ENCODE data around the gene TERF2IP.

Gene TERF2IP

DNA sequence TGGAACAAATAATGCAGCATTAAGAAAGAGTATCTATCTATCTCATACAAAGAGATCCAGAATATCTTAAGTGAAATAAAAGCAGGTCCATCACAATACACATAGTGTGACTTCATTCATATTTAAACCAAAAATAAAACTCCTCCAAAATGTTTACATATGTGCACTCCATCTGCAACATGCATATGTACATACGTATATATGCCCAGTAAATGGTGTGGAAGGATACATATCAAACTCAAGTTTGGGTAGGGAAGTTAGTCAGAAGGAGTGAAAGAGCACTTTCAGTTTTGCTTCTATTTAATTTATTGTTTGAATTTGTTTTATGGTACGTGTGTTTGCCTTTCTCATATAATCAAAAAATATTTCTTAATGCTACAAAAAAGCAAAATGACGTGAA, 12.5 kb upstream of the TERF2IP start:
- DNase-seq (ENCODE audit: low read depth in 2 of 2): no peak

DNA sequence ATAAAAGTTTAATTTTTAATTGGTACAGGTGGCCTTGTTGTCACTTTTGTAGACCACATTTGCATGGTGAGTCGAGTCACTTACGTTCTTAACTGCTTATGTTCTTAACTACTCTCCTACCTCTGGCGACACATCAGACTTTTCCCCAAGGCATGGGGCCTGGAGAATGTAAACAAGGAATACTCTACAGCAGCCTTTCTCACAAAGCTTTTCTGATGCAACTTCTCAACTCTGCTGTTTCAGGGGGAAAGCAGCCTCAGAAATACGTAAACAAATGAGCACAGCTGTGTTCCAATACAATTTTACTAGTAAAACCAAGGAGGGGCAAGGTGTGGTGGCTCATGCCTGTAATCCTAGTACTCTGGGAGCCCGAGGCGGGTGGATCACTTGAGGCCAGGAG, 7.0 kb upstream of the TERF2IP start:
- DNase-seq (ENCODE audit: low read depth in 2 of 2): no peak

DNA sequence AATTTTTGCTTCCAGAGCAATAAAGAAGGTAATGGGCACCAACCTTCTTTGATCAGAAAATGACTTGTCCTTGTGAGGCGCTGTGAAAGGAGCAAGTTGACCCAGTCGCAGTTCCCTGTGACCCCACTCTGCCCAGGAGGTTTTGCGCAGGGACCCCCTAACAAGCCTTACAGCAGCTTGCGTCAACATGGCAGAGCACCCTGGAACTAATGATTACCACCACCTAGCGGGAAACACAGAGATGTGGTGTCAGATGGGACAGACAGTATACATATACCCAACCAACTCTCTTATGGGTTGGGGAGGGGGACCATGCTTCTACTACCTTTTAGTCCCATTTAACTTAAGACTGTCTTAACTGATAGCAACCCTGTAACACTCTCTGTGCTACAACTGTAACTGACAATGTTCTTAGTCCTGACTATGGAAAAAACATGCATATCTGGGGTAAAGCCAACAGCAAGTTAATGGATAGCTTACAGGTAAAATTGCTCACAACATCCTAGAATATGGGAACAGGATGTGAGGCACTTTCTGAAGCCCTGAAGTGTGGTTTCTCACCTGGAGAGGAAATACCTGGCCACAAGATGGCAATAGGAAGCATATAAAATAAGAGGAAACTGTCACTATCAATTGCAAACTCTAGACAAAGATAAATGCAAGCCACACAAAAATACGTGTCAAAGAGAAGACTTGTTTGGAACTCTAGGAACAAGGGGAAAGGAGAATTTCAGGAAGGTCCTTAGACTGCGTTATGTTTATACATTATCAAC, 3.1 kb upstream of the TERF2IP start:
- DNase-seq (ENCODE audit: low read depth in 2 of 2): no peak

DNA sequence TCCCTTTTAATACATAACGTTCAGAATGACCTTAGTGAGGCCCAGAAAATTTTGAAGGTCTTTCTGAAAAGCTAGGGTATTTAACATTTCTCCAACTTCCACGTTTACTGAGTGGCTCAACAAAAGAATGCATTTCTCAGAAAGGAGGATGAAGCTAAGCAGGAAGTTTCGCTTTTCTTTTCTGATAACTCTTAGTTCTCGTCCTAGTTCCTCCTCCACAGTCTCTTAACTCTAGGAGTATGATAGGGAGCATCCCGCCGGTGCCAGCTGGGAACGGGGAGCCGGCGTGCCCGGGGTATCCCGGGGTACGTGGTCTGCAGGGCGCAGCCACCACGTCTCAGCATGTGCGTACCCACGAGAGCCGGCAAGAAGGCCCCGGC, 471 bp upstream of the TERF2IP start:
- no peak for DNase-seq (ENCODE audit: low read depth in 2 of 2)

DNA sequence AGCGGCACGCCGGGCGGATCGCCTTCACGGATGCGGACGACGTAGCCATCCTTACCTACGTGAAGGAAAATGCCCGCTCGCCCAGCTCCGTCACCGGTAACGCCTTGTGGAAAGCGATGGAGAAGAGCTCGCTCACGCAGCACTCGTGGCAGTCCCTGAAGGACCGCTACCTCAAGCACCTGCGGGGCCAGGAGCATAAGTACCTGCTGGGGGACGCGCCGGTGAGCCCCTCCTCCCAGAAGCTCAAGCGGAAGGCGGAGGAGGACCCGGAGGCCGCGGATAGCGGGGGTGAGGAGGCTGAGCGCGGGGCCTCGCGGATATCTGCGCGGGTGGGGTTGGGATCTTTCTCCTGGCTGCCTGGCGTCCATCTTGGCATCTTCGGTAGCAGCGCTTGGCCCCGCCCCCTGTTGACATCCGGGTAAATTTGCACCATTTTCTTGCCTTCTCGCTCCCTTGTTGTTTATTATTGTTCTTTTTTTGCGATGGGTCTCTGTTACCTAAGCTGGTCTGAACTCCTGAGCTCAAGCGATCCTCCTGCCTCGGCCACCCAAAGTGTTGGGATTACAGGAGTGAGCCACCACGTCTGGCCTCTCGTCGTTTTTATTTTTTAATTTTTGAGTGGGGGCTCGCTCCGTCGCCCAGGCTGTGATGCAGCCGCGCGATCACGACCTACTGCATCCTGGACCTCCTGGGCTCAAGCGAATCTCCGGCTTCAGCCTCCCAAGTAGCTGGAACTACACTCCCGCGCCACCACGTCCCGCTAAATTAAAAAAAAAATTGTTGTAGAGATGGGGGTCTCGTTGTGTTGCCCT, 898 bp downstream of the TERF2IP start:
- peak; percentile 65 to 81 for DNase-seq (ENCODE audit: low read depth in 2 of 2)

DNA sequence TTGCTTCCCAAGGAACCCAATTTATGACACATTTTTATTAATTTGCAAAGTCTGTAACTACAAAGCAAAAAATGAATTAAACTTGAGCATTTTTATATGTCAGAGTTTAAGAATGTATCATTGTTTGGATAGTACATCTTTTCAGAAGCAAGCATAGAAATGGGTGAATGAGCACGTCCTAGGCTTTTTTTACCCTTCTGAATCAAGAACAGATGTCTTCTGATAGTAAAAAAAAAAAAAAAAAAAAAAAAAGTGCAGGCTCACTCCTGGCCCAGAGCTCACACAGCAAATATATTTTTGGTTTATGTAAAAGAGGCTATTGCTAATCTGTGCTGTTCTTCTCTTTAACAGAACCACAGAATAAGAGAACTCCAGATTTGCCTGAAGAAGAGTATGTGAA, 6.3 kb downstream of the TERF2IP start:
- DNase-seq (ENCODE audit: low read depth in 2 of 2): no peak

DNA sequence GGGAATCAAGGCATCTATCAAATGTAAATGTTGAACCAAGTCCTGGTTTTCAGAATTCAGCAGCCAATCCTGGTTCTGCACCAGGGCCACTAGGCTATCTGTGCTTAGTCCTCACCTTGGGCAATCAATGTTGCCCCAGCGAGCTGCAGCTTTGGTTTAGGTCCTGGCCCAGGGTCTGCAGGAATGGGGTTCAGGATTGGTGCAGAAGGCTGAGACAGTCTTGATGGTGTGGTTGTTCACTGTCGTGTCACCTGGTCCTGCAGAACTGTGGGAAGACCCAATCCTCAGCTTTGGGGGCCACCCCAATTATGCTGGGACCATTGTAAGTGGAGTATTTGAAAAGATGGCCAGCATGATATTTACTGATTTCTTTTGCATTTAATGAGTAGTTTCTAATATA, 10.6 kb downstream of the TERF2IP start:
- DNase-seq (ENCODE audit: low read depth in 2 of 2): no peak

DNA sequence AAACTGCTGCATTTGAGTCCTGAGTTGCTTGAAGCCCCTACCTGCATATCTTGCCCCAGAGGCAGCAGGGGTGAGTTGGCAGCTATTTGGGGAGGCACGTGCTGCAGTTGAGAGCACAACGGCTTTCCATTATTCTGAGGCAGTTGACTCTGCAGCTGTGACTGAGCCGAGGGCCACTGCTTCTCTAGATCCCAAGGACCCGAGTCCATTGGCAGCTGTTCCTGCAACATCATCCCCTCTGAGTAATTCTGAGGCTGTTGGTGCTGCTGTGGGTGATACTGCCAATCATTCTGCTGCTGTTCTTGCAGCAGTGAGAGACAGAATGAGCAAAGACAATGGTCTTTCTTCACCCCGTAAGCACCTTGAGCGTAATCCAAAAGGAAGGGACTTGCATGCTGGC, 12.7 kb downstream of the TERF2IP start:
- DNase-seq (ENCODE audit: low read depth in 2 of 2): no peak

DNA sequence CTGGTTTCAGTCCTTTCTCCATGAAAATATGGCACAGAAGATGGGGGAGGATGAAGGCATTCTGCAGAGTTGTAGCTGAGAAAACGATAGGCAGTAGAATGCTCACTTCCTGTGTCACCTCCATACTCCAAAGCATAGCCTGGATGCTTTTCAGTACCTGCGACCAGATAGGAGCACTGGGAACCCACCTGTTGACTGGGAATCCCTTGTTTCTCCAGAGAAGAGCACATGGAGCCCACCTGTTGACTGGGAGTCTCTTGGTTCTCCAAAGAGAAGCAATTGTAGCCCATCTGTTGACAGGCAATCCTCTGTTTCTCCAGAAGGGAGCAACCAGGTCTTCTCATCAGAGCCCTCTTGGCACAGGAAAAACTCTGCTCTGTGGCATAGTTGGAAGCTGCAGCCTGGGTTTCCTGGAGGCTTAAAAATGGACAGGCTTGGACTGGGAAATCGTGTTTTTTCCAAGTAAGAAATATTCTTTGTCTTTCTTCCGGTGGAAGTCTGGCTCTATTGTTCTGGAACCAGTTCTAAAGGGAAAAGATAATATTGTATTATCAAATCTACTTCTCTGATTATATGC, 13.2 kb downstream of the TERF2IP start:
- no peak for DNase-seq (ENCODE audit: low read depth in 2 of 2)

DNA sequence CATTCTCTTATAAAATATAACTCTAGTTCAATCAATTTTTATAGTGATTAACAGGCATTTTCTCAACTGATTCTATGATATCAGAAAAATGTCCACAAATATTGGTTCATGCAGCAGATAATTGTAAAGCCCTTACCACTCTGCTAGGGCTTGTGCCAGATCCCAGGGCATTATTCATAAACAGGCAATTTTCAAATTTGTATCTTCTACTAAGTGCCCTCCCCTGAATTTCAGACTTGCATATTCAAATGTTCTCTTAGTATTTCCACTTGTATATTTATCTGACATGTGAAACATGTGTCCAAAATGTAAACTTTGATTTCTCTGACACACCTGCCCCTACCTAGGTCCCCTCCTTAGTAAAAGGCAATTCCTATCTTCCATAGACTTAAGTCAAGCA, 19.9 kb downstream of the TERF2IP start:
- DNase-seq (ENCODE audit: low read depth in 2 of 2): no peak

DNA sequence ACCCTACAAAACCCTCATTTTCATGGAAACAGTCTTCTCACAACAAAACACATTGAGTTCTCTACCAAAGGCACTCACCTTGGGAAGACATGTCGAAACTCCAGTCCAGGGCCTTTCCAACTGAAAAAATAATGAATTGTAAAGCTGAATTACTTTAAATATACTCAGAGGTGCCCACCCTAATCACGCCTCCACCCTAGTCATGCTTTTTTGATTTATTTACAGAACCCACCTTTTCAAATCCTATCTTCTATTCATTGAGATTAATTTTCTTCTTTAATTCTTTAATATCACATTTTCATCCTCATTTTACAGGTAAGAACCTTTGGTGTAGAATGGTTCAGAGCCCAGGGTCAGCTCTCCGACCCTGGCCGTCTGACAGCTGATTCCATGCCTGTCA, 29.3 kb downstream of the TERF2IP start, which contains the start of gene CPHXL2:
CPHXL2 (minus strand) TSS at position 101 of the 400 bp plus-strand sequence; CDS start at position 91, 10 bp downstream.
- DNase-seq (ENCODE audit: low read depth in 2 of 2): no peak

DNA sequence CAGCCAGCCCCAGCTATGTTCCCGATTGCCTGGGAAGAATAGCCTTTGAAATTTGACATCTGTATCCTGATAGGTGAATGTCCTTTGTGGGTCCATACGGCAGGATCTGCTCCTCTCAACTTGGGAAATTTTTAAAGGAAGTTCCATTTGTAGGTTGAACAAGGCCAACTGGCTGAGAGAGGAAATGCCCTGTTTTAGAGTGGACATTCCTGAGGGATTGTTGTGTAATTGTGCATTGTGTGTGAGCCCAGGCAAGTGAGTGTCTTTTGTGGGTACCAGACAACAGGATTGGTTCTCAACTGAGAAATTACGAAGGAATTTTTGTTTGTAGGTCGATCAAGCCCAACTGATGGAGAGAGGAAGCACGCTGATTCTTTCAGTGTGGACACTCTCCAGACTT, 31.8 kb downstream of the TERF2IP start:
- no peak for DNase-seq (ENCODE audit: low read depth in 2 of 2)

DNA sequence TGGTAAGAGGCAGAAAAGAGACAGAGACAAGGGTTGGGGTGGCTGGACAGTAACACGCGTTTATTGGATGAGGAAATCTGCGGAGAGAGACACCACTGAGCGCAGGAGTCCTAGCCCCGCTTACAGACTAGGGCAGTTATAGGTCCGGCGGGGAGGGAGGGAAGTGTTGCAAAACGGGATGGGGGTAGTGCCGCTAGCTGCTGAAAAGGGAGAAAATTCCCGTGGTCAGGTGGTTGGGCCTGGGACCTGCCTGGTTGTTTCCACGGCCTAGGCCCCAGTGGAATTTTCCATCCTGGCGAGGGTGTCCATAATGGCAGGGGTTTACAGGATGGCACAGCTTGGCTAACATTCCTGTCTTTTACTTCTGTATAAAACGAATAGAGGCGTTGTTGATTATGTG, 34.7 kb downstream of the TERF2IP start:
- DNase-seq (ENCODE audit: low read depth in 2 of 2): no peak

DNA sequence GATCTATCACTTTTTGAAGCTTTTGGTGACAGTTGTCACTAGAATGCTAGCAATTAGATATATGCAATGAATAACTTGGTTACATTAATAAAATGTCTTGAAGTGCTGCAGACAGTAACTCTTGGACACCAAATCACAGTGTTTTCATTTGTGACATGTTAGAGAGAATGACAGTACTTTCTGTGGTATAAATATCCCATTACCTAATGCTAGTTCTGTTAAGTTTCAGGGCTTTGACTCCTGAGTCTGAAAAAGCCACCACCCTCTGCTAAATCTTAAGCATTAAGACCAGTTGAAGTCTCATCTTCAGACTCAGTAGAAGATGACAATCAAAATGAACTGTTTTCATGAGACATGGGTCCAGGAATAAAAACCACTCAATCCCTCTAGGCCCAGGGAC, 39.8 kb downstream of the TERF2IP start:
- DNase-seq (ENCODE audit: low read depth in 2 of 2): no peak

DNA sequence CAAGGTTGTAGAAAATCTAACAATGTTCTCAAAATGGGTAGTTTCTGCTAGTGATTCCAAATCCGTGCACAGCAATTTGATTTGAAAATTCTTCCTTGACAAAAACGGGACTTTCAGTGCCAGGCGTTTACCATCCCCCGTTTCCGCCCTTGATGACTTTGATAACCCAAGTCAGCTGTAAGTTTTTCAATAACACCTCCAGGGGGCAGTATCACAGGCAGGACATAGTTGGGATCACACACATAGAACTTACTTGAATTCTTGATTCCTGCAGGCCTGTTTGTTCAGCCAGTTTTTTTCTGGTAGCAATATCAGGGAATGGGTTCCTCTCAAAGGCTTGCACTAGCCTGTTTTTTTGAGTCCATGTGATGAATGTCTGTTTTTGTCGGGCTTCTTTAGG, 48.1 kb downstream of the TERF2IP start:
- no peak for DNase-seq (ENCODE audit: low read depth in 2 of 2)

DNA sequence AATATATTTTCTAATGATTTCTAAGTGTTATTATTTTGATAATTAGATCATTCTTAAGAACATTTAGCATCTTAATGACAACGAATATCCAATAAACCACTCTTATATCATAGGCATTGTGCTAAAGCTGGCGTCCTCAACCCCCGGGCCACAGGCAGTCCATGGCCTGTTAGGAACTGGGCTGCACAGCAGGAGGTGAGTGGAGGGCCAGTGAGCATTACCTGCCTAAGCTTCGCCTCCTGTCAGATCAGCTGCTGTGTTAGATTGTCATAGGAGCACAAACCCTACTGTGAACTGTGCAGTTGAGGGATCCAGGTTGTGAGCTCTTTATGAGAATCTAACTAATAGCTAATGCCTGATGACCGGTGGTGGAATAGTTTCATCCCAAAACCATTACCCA, 50.0 kb downstream of the TERF2IP start:
- DNase-seq (ENCODE audit: low read depth in 2 of 2): no peak

DNA sequence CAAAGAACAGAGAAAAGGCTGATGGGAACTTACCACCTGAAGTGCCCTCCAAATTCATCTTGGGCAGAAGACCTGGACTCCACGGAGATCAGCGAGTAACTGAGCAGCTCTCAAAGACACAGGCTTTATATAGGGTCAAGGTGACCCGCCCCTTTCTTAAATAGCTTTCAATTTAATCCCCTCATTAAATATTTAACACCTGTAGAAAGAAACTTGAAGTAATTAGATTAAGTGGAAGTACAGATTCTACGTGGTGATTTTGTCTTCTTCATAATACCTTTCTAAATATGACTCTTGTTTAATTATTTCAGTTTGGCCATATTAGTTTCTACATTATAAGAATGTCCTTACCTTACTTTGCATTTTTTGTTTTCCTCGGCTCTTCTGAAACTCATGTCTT, 53.8 kb downstream of the TERF2IP start, which contains the start of gene DUXB:
DUXB (minus strand) TSS at position 101 of the 400 bp plus-strand sequence; CDS start at position 58, 43 bp downstream.
- no peak for DNase-seq (ENCODE audit: low read depth in 2 of 2)

DNA sequence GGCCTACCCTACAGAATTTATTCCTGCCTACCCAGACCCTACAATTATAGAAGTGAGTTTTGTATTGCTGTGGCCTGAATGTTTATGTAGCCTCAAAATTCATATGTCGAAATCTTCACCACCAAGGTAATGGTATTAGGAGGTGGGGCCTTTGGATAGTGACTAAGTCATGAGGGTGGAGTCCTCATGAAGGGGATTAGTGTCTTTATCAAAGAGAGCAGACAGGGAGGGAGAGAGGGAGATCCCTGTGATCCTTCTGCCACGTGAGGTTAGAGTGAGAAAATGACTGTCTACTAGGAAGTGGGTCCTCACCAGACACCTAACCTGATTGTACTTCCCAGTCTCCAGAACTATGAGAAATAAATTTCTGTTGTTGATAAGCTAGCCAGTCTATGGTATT, 54.7 kb downstream of the TERF2IP start:
- no peak for DNase-seq (ENCODE audit: low read depth in 2 of 2)

DNA sequence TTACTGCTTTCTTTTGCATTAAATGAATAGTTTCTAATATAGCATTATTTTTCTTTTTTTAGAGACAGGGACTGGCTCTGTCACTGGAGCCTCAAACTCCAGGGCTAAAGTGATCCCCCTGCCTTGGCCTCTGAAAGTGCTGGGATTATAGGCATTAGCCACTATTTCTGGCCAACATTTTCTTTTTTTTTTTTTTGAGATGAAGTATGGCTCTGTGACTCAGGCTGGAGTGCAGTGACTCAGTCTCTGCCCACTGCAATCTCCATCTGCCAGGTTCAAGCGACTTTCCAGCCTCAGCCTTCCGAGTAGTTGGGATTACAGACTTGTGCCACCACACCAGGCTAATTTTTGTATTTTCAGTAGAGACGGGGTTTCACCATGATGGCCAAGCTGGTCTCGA, 55.7 kb downstream of the TERF2IP start:
- no peak for DNase-seq (ENCODE audit: low read depth in 2 of 2)

Data from stimulated activated CD4-positive, alpha-beta T cell treated with anti-CD3 and anti-CD28 coated beads, Interleukin-15, amount 100 ng/mL, for 48 hours (primary cell).